ENCODE results near the gene CHST15.

Gene CHST15

GRCh38 chr10:124132876-124133275 is 39.5 kb upstream of the CHST15 start:
- no peak for TF ChIP-seq CTCF (IDR thresholded peaks at IDR 0.05; ENCODE audit: low read depth, low read length)
- DNase-seq (ENCODE audit: extremely low read depth, low read depth), result no peak

DNA sequence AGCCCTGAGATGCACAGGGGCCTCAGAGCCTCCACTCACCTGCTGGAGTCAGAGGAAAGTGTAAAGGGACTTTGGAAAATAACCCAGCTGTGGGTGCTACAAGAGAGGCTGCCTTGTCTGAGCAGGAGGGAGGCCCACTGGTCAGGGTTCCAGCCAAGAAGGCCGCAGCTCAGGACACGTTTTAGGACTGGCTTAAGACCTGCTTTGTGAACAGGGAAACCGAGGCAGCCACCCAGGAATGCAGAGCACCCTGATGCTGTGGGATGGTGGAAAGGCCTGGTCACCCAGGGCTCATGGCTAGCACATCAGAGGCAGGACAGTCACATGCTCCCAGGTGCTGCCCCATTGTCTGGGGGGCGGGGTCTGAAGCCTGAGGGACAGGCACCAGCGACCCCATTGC is 38.9 kb upstream of the CHST15 start:
- no peak for TF ChIP-seq CTCF (IDR thresholded peaks at IDR 0.05; ENCODE audit: low read depth, low read length)
- no peak for DNase-seq (ENCODE audit: extremely low read depth, low read depth)

- TF ChIP-seq CTCF (IDR thresholded peaks at IDR 0.05; ENCODE audit: low read depth, low read length), result no peak
- no peak for DNase-seq (ENCODE audit: extremely low read depth, low read depth)
Observed at GRCh38 chr10:124131172-124131571, 37.8 kb upstream of the CHST15 start.

GRCh38 chr10:124130198-124130900 is 37.0 kb upstream of the CHST15 start:
- no peak for TF ChIP-seq CTCF (IDR thresholded peaks at IDR 0.05; ENCODE audit: low read depth, low read length)
- DNase-seq (ENCODE audit: extremely low read depth, low read depth), result no peak

GRCh38 chr10:124129471-124129870 is 36.1 kb upstream of the CHST15 start:
- DNase-seq (ENCODE audit: extremely low read depth, low read depth), result no peak
- TF ChIP-seq CTCF (IDR thresholded peaks at IDR 0.05; ENCODE audit: low read depth, low read length), result no peak

GRCh38 chr10:124128811-124129145 is 35.4 kb upstream of the CHST15 start:
- no peak for TF ChIP-seq CTCF (IDR thresholded peaks at IDR 0.05; ENCODE audit: low read depth, low read length)
- DNase-seq (ENCODE audit: extremely low read depth, low read depth), result no peak

GRCh38 chr10:124127965-124128810 is 34.8 kb upstream of the CHST15 start:
- no peak for DNase-seq (ENCODE audit: extremely low read depth, low read depth)
- no peak for TF ChIP-seq CTCF (IDR thresholded peaks at IDR 0.05; ENCODE audit: low read depth, low read length)

Data from AG09319 (cell line).